ENCODE results near the gene ZNFX1. TPM values are rescaled to one million over a fixed set of nuclear protein-coding genes. Genes with fewer than 3 reads are reported as not detected.
A peak's percentile ranks its signal among the peaks of the same experiment; 100 is the strongest.

The ZNFX1 gene
- total RNA-seq, 3 donors from 2014 or later, result 33.6 to 36.4 (median 35.5) TPM

GRCh38 chr20:49313283-49313682 is 35.4 kb upstream of the ZNFX1 start:
- no peak overlapping the region for H3K4me3 ChIP-seq
- no peak for TF ChIP-seq CTCF (IDR thresholded peaks at IDR 0.05)

DNA sequence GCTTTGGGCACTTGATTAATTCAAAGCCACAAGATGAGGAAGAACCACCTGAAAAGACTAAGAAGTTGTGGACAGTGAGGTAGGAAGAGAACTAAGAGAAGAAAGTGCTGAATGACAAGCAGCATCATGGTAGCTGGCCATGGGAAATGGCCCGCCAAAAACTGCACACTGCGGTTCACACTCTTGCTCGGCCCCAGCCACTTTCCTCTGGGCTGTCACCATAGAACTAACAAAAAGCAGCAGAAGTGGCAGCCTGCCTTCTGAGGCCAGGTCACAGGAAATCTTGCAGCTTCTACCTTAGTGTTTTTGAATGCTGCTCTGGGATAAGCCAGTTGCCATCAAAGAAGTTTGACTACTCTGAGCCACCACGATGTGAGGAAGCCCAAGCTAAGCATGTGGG is 34.8 kb upstream of the ZNFX1 start:
- H3K4me1 ChIP-seq (ENCODE audit: low read depth), result no peaks in the 10 kb centered on the region
- no peak for ATAC-seq
- H3K36me3 ChIP-seq (ENCODE audit: low read depth), result no peaks in the 10 kb centered on the region
- H3K4me3 ChIP-seq, result no peak overlapping the region
- DNase-seq, result no peak
- intact Hi-C loops (cut with DNase I, micrococcal nuclease), result no loop called here
- H3K9me3 ChIP-seq, result no peaks in the 10 kb centered on the region
- no peak for TF ChIP-seq CTCF (IDR thresholded peaks at IDR 0.05)

More at GRCh38 chr20:49313283-49313682, 35.4 kb upstream of the ZNFX1 start:
- intact Hi-C loops (cut with DNase I, micrococcal nuclease), result no loop called here
- ATAC-seq (no peak), DNase-seq (no peak)
- H3K9me3 ChIP-seq, result no peaks in the 10 kb centered on the region
- no peaks in the 10 kb centered on the region for H3K4me1 ChIP-seq (ENCODE audit: low read depth)
- no peaks in the 10 kb centered on the region for H3K36me3 ChIP-seq (ENCODE audit: low read depth)

DNA sequence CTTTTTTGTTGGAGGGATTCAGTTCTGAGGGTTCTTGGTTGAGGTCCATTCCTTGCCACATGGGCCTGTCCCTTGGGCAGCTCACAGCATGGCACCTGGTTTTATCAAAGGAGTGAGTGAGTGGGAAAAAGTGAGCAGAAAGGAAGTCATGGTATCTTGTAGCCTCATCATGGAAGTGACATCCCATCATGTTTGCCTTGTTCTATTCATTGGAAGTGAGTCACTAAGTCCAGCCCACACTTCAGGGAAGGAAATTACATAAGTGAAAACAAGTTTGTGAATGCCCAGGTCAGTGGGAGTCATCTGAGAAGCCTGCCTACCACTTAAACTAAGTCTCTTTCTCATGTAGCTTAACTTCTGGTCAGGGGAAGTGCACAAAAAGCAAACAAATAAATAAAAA is 32.8 kb upstream of the ZNFX1 start:
- H3K9me3 ChIP-seq, result no peaks in the 10 kb centered on the region
- TF ChIP-seq CTCF (IDR thresholded peaks at IDR 0.05), result no peak
- ATAC-seq, result no peak
- H3K4me3 ChIP-seq, result no peak overlapping the region
- intact Hi-C loops (cut with DNase I, micrococcal nuclease), result no loop called here
- no peaks in the 10 kb centered on the region for H3K4me1 ChIP-seq (ENCODE audit: low read depth)
- no peaks in the 10 kb centered on the region for H3K36me3 ChIP-seq (ENCODE audit: low read depth)
- DNase-seq, result no peak

GRCh38 chr20:49308875-49309274 is 31.0 kb upstream of the ZNFX1 start:
- H3K4me1 ChIP-seq (ENCODE audit: low read depth), result no peaks in the 10 kb centered on the region
- intact Hi-C loops (cut with DNase I, micrococcal nuclease), result no loop called here
- no peak for DNase-seq
- no peaks in the 10 kb centered on the region for H3K36me3 ChIP-seq (ENCODE audit: low read depth)
- no peak for TF ChIP-seq CTCF (IDR thresholded peaks at IDR 0.05)
- no peak for ATAC-seq
- no peak overlapping the region for H3K4me3 ChIP-seq
- no peaks in the 10 kb centered on the region for H3K9me3 ChIP-seq

DNA sequence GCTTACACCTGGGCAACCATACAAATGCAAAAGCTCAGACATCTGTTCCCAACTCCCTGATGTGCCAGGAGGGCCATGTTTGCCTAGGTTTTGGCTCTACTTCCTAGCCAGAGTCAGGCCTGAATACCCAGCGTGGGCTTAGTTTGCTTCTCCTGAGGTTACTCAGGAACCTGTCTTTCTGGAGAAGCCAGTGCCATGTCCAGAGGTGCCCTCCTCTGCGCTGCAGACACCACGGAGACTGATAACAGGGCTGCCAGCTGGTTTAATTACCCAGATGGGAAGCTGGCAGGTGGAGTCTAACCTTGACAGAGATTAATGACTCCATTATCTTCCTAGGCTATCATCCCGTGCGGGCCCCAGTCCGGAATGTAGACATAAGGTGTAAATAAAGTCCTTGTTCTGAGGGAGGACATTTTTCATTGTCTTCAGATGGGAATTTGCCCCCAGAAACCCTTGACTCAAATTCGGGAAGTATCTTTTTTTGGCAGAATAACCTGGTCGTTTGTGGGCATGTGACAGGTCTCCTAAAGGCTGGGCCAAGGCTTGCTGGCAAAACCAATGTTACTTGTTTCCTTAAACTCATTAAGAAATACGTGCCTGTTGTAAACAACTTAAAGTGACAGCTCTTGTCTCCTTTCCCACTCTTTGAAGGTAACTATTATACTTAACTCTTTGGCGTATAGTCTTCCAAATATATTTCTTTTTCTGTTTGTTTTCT is 29.2 kb upstream of the ZNFX1 start:
- H3K36me3 ChIP-seq (ENCODE audit: low read depth), result no peaks in the 10 kb centered on the region
- H3K4me3 ChIP-seq, result no peak overlapping the region
- TF ChIP-seq CTCF (IDR thresholded peaks at IDR 0.05), result no peak
- intact Hi-C loops (cut with DNase I, micrococcal nuclease), result no loop called here
- ATAC-seq (peak; percentile 30), DNase-seq (no peak)
- H3K9me3 ChIP-seq, result no peaks in the 10 kb centered on the region
- H3K4me1 ChIP-seq (ENCODE audit: low read depth), result no peaks in the 10 kb centered on the region
